Mesenchymal stem cell (in vitro differentiated cells and primary cell): ENCODE data around the gene KIR3DL3. TPM values are rescaled to one million over a fixed set of nuclear protein-coding genes. Genes with fewer than 3 reads are reported as not detected.
"Not testable (repeated sequence)": the region's sequence is repeated elsewhere in the genome, so short reads cannot be mapped to it uniquely, and the experiment has no call there.

Experiments used
- DNase-seq: peaks from one replicate; pipeline ENCODE4 v3.0.0-alpha.2; 2013
- H2AFZ ChIP-seq: one replicate; pipeline ENCODE4 v1.6.1; 2013; ENCODE audit warnings: low read depth, mild to moderate bottlenecking, control low read depth, inconsistent platforms, low read length, moderate library complexity
- H2AK5ac ChIP-seq: 2 replicates; pipeline ENCODE4 v1.6.1; 2013; ENCODE audit warnings: low read length, moderate library complexity, mild to moderate bottlenecking, inconsistent platforms; ENCODE audit not compliant: severe bottlenecking
- H2BK120ac ChIP-seq: one replicate; pipeline ENCODE4 v1.6.1; 2013; ENCODE audit warnings: low read depth, mild to moderate bottlenecking, inconsistent platforms, low read length, moderate library complexity
- H2BK12ac ChIP-seq, 2 experiments: one replicate each; pipeline ENCODE4 v1.6.1; 2013; ENCODE audit warnings: inconsistent platforms in 2 of 2, low read length in 2 of 2, mild to moderate bottlenecking in 2 of 2, moderate library complexity in 2 of 2, control low read depth in 1 of 2
- H2BK15ac ChIP-seq: one replicate; pipeline ENCODE4 v1.6.1; 2013; ENCODE audit warnings: mild to moderate bottlenecking, low read depth, inconsistent platforms; ENCODE audit not compliant: poor library complexity, severe bottlenecking
- H2BK5ac ChIP-seq: 2 replicates; pipeline ENCODE4 v1.6.1; 2013; ENCODE audit warnings: low read depth, mild to moderate bottlenecking, low read length, control low read depth, inconsistent platforms; ENCODE audit not compliant: poor library complexity, severe bottlenecking
- H3K14ac ChIP-seq, 2 experiments: one replicate each; pipeline ENCODE4 v1.6.1; 2013; ENCODE audit warnings: inconsistent platforms in 2 of 2, low read length in 2 of 2, control low read depth in 1 of 2, mild to moderate bottlenecking in 1 of 2, moderate library complexity in 1 of 2
- H3K18ac ChIP-seq, 2 experiments: one replicate each; pipeline ENCODE4 v1.6.1; 2013; ENCODE audit warnings: inconsistent platforms in 2 of 2, low read length in 2 of 2, control low read depth in 1 of 2, low read depth in 1 of 2, mild to moderate bottlenecking in 1 of 2
- H3K23ac ChIP-seq, 2 experiments: one replicate each; pipeline ENCODE4 v1.6.1; 2013; ENCODE audit warnings: inconsistent platforms in 2 of 2, low read length in 2 of 2, mild to moderate bottlenecking in 2 of 2, moderate library complexity in 2 of 2, control low read depth in 1 of 2
- H3K27ac ChIP-seq: 2 replicates; pipeline ENCODE4 v1.5.1; 2013; ENCODE audit warnings: mild to moderate bottlenecking, moderate library complexity, low read length, control low read depth, inconsistent platforms; ENCODE audit not compliant: poor library complexity, severe bottlenecking
- H3K27me3 ChIP-seq, 2 experiments: 2 replicates each; pipeline versions ENCODE4 v1.6.1 to v1.7.0; 2013; ENCODE audit warnings: low read length in 2 of 2, mild to moderate bottlenecking in 2 of 2, moderate library complexity in 2 of 2, control low read depth in 1 of 2, inconsistent platforms in 1 of 2; ENCODE audit not compliant: control insufficient read depth in 1 of 2, insufficient read depth in 1 of 2
- H3K36me3 ChIP-seq, 2 experiments: 2 replicates each; pipeline versions ENCODE4 v1.6.1 to v1.7.0; 2013; ENCODE audit warnings: low read length in 2 of 2, control low read depth in 1 of 2, inconsistent platforms in 1 of 2, low read depth in 1 of 2, mild to moderate bottlenecking in 1 of 2; ENCODE audit not compliant: insufficient read depth in 2 of 2, control insufficient read depth in 1 of 2
- H3K4ac ChIP-seq, 2 experiments: one replicate each; pipeline ENCODE4 v1.6.1; 2013; ENCODE audit warnings: inconsistent platforms in 2 of 2, low read length in 2 of 2, mild to moderate bottlenecking in 2 of 2, moderate library complexity in 2 of 2, control low read depth in 1 of 2, low read depth in 1 of 2
- H3K4me1 ChIP-seq: 2 replicates; pipeline ENCODE4 v1.6.1; 2013; ENCODE audit warnings: low read depth, low read length, control low read depth; ENCODE audit not compliant: control insufficient read depth, insufficient read depth
- H3K4me2 ChIP-seq: 2 replicates; pipeline ENCODE4 v1.6.1; 2013; ENCODE audit warnings: low read length, mild to moderate bottlenecking, inconsistent platforms; ENCODE audit not compliant: poor library complexity, severe bottlenecking
- H3K4me3 ChIP-seq, 2 experiments: 2 replicates each; pipeline versions ENCODE4 v1.5.1 to v1.7.0; 2013; ENCODE audit warnings: low read length in 2 of 2, mild to moderate bottlenecking in 2 of 2, control low read depth in 1 of 2, low read depth in 1 of 2; ENCODE audit not compliant: insufficient read depth in 1 of 2
- H3K79me1 ChIP-seq: replicated peaks from 2 replicates; pipeline ENCODE4 v1.6.1; 2013; ENCODE audit warnings: mild to moderate bottlenecking, control low read depth, low read length, inconsistent platforms; ENCODE audit not compliant: poor library complexity, severe bottlenecking
- H3K9ac ChIP-seq: 2 replicates; pipeline ENCODE4 v1.7.0; 2013; ENCODE audit warnings: mild to moderate bottlenecking, low read length, moderate library complexity
- H3K9me3 ChIP-seq: 2 replicates; pipeline ENCODE4 v1.7.0; 2013; ENCODE audit warnings: mild to moderate bottlenecking, low read length; ENCODE audit not compliant: control insufficient read depth
- H4K8ac ChIP-seq: one replicate; pipeline ENCODE4 v1.6.1; 2013; ENCODE audit warnings: inconsistent platforms, mild to moderate bottlenecking, low read length, moderate library complexity
- H4K91ac ChIP-seq: one replicate; pipeline ENCODE4 v1.6.1; 2013; ENCODE audit warnings: mild to moderate bottlenecking, low read length, inconsistent platforms
- WGBS: methylation state at CpG from one replicate; pipeline ENCODE4 v1.1.7; 2013; ENCODE audit warnings: mixed read lengths; 5-methylcytosine and 5-hydroxymethylcytosine counted together
- polyA plus RNA-seq, 2 experiments: library from polyadenylated mRNA; stranded (reverse); fragments of 200-250 nt; gene quantifications; one replicate each; pipeline ENCODE4 v1.2.3, GENCODE V29; 2013

Gene KIR3DL3
- not detected for polyA plus RNA-seq (2013, experiment 1 of 2)
- polyA plus RNA-seq (2013, experiment 2 of 2): not detected

DNA sequence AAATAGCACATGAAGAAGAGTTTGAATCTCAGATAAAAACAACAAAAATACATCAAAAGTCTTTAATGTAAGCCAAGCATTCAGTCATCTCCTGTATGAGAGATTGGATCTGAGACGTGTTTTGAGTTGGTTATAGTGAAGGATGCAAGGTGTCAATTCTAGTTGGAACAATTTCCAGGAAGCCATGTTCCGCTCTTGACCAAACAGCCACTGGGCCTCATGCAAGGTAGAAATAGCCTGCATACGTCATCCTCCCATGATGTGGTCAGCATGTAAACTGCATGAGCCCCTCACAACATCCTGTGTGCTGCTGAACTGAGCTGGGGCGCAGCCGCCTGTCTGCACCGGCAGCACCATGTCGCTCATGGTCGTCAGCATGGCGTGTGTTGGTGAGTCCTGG, at the start of gene KIR3DL3:
Gene KIR3DL3 (plus strand): TSS at position 301 of the 400 bp plus-strand sequence. CDS start 55 bp downstream, at position 356.
- Histone ChIP-seq H3K36me3 (no peaks in the 10 kb centered on the region), H3K9me3 (peaks cover 52% of the 10 kb centered on the region), H2BK12ac (no peak within 1 kb of the TSS), H3K27me3 (no peaks in the 10 kb centered on the region), H3K4me1 (no peaks in the 10 kb centered on the region), H2BK5ac (no peak within 1 kb of the TSS), H3K14ac (no peak within 1 kb of the TSS), H3K18ac (no peak within 1 kb of the TSS), H3K4ac (no peak within 1 kb of the TSS), H2BK120ac (no peak within 1 kb of the TSS), H2BK15ac (no peak within 1 kb of the TSS), H3K79me1 (no peaks in the 10 kb centered on the region), H2AFZ (no peak within 1 kb of the TSS), H3K23ac (no peak within 1 kb of the TSS), H4K91ac (no peak within 1 kb of the TSS), H3K9ac (no peak within 1 kb of the TSS), H2AK5ac (no peak within 1 kb of the TSS), H3K4me2 (no peak within 1 kb of the TSS), H3K27ac (no peak within 1 kb of the TSS), H4K8ac (no peak within 1 kb of the TSS), H3K4me3 (no peak within 1 kb of the TSS)
- WGBS: 72% methylated on average over 9 of the region's 9 CpGs
- DNase-seq: no peak

- not testable (repeated sequence) for H3K27ac ChIP-seq, H2AFZ ChIP-seq, H2BK120ac ChIP-seq, H3K4ac ChIP-seq, H3K9me3 ChIP-seq, H4K8ac ChIP-seq, H2AK5ac ChIP-seq, H3K36me3 ChIP-seq, H3K4me2 ChIP-seq, H3K9ac ChIP-seq, H3K27me3 ChIP-seq, H2BK15ac ChIP-seq, H3K4me3 ChIP-seq, H2BK5ac ChIP-seq, H3K18ac ChIP-seq, H4K91ac ChIP-seq, H3K4me1 ChIP-seq, H3K14ac ChIP-seq, H2BK12ac ChIP-seq, H3K79me1 ChIP-seq, H3K23ac ChIP-seq
- peak; percentile 19 for DNase-seq
- 49% methylated on average over 7 of the region's 10 CpGs for WGBS
Measured at GRCh38 chr19:54676210-54676834, 47.9 kb upstream of the KIR3DL3 start.

DNA sequence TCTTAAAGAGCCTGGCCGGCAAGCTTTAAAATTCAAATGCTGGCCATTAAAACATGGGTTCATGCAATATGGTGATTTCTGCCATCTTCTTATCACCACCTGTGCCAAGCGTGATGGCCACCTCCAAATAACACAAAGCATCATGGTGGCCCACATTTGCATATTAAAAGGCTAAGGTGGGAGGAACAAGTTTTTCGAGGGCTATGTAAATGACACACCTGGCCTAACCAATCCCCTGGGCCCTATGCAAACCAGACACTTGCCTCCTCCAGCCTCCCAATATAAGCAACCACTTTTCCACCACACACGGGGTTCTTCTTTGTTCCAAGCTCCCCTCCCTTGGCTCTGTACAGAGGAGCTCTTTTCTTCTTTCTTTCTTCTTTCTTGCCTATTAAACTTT, 47.0 kb upstream of the KIR3DL3 start:
- Histone ChIP-seq H2BK12ac (no peak overlapping the region), H3K4me3 (no peak overlapping the region), H4K8ac (no peak overlapping the region), H3K36me3 (no peaks in the 10 kb centered on the region), H3K27me3 (no peaks in the 10 kb centered on the region), H3K9ac (no peak overlapping the region), H2BK5ac (no peak overlapping the region), H3K79me1 (no peaks in the 10 kb centered on the region), H4K91ac (no peak overlapping the region), H2BK120ac (no peak overlapping the region), H3K4me1 (no peaks in the 10 kb centered on the region), H2BK15ac (no peak overlapping the region), H3K27ac (no peak overlapping the region), H2AK5ac (no peak overlapping the region), H3K4ac (no peak overlapping the region), H2AFZ (no peak overlapping the region), H3K9me3 (no peaks in the 10 kb centered on the region), H3K4me2 (no peak overlapping the region), H3K18ac (no peak overlapping the region), H3K23ac (no peak overlapping the region), H3K14ac (no peak overlapping the region)
- DNase-seq: no peak
- 61% methylated on average over 4 of the region's 4 CpGs for WGBS

GRCh38 chr19:54681596-54681995, 42.6 kb upstream of the KIR3DL3 start:
- H3K9me3 ChIP-seq, H2BK12ac ChIP-seq, H3K36me3 ChIP-seq, H2BK5ac ChIP-seq, H3K18ac ChIP-seq, H2BK15ac ChIP-seq, DNase-seq, H2BK120ac ChIP-seq, H3K23ac ChIP-seq, H2AFZ ChIP-seq, H2AK5ac ChIP-seq, H3K27me3 ChIP-seq, H3K4me2 ChIP-seq, H3K27ac ChIP-seq, H3K4me3 ChIP-seq, H3K79me1 ChIP-seq, H3K4me1 ChIP-seq, H3K4ac ChIP-seq, H3K14ac ChIP-seq, H3K9ac ChIP-seq, H4K8ac ChIP-seq, H4K91ac ChIP-seq: not testable (repeated sequence)
- WGBS: 80% methylated on average over 10 of the region's 12 CpGs
